ENCODE results near the gene COL25A1.
A peak's percentile ranks its signal among the peaks of the same experiment; 100 is the strongest.

COL25A1 gene

DNA sequence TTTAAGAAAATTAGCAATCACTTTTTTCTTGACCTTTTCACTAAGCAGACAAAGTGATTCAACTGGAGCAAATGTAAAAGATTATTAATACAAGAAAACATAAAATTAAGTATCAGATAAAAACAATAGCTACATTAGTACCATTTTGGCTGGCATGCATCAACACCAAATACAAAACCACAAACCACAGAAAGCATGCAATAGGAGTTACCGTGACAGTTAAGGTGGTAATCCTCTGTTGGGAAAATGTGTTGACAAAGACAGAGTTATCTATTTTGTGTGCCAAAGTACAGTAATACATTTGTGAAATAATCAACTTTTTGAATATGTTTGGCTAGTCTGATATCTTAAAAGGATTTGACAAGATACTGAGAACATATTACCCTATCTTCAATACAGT, 449.8 kb downstream of the COL25A1 start:
- no peak for DNase-seq (ENCODE audit: low spot score)

- DNase-seq (ENCODE audit: low spot score) = no peak
These were observed 451.1 kb downstream of the COL25A1 start for GRCh38 chr4:108851366-108851765.

DNA sequence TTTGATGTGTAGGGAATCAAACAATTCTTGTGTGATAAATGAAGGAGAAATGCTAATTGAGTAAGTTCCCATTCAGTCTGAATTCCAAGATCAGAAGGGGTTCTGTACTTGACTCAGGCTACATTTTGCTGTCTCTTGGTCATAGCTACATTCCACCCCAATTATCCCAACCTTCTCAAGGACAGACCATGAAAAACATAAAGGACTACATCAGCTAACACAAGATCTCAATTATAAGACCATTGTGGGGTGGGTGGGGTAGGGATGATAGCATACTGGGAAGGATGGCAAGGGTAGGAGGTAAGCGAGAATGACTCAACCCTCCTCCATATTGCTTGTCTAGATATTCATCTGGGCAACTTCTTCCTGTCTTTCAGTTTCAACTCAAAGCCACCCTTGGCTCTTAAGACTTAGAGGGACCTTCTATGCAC, 452.2 kb downstream of the COL25A1 start:
- DNase-seq (ENCODE audit: low spot score) = no peak

- DNase-seq (ENCODE audit: low spot score) = no peak
These were observed 452.8 kb downstream of the COL25A1 start for GRCh38 chr4:108849611-108850168.

DNA sequence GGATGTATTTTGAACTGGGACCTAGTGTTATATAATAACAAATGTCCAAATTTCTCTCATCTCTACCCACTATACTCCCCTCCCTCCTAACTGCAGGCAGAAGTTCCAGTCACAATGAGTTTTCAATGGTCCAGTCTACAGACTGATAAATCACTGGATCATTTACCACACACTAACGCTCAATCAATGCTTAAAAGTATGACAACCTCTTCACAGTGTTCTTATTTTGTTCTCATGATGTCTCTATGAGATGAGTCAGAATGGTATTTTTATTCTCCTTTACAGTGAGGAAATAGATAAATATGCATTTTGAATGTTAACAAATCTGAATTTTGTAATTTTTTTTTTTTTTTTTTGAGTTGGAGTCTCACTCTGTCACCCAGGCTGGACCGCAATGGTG, 455.9 kb downstream of the COL25A1 start:
- no peak for DNase-seq (ENCODE audit: low spot score)

GRCh38 chr4:108840426-108840975, 462.0 kb downstream of the COL25A1 start:
- no peak for DNase-seq (ENCODE audit: low spot score)

DNA sequence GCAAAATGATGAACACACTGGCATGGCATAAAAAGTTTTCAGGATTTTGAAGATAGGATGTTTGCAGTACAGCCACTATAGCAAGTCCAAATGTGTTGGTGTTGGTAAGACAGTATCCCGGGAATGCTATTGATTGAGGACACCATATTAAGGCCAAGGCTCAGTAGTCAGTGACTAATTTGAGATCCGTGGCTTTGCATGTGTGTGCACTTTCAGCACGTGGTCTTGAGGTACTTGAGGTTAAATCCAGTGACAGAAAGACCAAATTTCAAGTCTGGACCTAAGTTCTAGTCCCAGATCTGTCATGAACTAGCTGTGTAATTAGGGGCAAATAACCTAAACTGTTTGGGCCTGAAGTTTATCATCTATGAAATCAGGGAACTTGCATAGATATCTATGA, 463.1 kb downstream of the COL25A1 start:
- DNase-seq (ENCODE audit: low spot score) = no peak

DNA sequence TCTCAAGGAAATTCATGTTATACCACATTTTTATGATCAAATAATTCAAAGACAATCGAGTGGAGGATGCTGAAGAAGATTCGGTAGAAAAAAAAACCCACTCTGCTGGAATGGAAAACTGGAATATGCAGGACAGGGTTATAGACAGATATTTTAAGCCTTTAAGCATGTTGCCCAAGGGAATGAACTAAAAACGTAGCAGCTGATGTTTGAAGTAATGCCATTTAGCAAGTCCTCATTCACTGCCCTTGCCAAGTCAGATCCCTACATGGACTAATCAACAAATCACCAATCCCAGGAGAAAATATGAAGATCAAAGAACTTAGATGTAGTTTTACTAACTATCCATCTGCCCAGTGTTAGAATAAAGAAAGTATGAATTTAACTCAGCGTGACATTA, 464.0 kb downstream of the COL25A1 start:
- no peak for DNase-seq (ENCODE audit: low spot score)

GRCh38 chr4:108834835-108835384, 467.5 kb downstream of the COL25A1 start:
- DNase-seq (ENCODE audit: low spot score) = peak; percentile 73

- DNase-seq (ENCODE audit: low spot score) = peak; percentile 50
These were observed 468.2 kb downstream of the COL25A1 start for GRCh38 chr4:108834166-108834834.

DNA sequence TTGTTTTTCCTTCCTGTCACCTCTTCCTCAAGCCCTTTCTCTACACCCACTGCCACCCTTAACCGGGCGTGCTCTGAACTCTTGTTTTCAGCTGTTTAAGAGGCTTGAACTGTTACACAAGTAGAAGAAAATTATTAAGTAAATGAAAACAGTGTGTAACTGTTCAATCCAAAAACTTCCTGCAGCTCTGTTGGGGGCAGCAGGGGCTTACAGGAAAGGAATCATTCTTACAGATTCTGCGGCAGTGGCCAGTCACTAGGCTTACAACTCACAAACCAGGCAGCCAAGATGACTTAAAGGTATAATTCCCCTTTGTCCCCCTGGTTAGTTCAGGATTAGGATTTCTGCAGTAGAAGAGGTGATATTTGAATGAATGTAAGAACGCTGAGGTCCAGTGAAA, 469.4 kb downstream of the COL25A1 start:
- peak; percentile 49 for DNase-seq (ENCODE audit: low spot score)

GRCh38 chr4:108831886-108832285, 470.6 kb downstream of the COL25A1 start:
- no peak for DNase-seq (ENCODE audit: low spot score)

- DNase-seq (ENCODE audit: low spot score) = no peak
These were observed 471.2 kb downstream of the COL25A1 start for GRCh38 chr4:108831291-108831690.

- DNase-seq (ENCODE audit: low spot score) = no peak
These were observed 471.8 kb downstream of the COL25A1 start for GRCh38 chr4:108830509-108831244.

- DNase-seq (ENCODE audit: low spot score) = no peak
These were observed 472.4 kb downstream of the COL25A1 start for GRCh38 chr4:108829966-108830492.

DNA sequence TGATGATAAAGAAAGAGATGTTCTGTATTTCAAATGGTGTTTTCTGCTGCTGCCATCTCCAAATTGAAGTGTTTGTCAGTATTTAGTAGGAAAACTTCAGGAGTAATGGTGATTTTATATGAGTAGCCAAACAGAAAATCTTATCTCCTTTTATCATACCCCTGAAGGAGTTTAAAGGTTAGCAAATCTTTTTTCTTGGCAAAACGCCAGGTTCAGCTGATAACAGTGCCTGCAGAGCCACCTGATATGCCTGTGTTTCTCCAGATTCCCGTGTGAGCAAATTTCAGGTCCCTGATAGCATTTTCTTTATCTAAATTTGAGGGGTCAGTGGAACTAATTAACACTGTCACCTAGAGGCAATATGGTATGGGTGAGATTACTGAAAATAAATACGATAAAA, 473.8 kb downstream of the COL25A1 start:
- no peak for DNase-seq (ENCODE audit: low spot score)

GRCh38 chr4:108825737-108826136, 476.7 kb downstream of the COL25A1 start:
- no peak for DNase-seq (ENCODE audit: low spot score)

- no peak for DNase-seq (ENCODE audit: low spot score)
These were observed 481.0 kb downstream of the COL25A1 start for GRCh38 chr4:108821351-108821930.

DNA sequence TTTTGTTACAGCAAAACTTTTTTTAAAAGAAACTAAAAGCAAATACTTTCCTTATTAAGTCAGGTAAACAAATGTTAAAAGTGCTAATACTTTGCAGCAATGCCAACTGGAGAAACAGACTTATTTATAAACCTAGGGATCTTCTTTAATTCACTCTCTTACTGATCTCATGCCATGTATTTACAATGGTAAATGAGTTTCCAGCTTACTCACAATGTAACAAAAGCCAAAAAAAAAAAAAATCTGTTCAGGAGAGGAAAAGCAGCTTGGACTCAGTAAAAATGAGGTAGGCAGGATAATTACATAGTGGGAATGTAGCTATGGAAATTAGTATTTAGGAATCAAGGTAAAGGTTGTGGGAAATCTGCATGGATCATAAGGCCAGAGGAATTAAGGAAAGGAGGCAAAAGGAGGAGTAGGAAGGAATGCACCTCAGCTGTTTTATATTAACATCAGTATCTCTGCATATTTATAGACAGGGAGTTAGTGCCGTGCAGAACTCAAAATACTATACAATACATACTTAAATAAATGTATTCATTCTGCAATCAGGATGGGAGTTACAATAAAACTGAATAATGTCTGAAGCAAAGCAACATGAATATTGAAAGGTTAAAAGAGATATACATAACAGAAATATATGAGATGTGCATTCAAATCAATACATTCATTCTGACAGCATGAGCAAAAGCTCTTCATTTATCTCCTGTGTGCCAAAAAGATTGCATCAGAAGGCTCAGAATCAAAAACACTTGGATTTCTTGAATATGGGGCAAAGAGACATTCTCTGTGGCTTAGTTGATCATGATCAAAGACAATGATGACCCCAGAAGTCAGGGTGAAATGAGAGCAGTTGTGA, 481.7 kb downstream of the COL25A1 start:
- no peak for DNase-seq (ENCODE audit: low spot score)

GRCh38 chr4:108814326-108814725, 488.1 kb downstream of the COL25A1 start:
- no peak for DNase-seq (ENCODE audit: low spot score)

GRCh38 chr4:108813261-108813660, 489.2 kb downstream of the COL25A1 start:
- DNase-seq (ENCODE audit: low spot score) = no peak
